ENCODE measurements around the gene CNKSR2. TPM values are rescaled to one million over a fixed set of nuclear protein-coding genes. Genes with fewer than 3 reads are reported as not detected.

Gene CNKSR2
- total RNA-seq, 1 experiment from 2014 or later, result 52.9 TPM

- peak overlapping the region in 1 of 3 experiments; percentile 44; a peak in 2 of 7 replicates for H3K27ac Mint-ChIP-seq
- no peak overlapping the region for H2BK5ac ChIP-seq (ENCODE audit: insufficient read length, low read length)
- no peaks in the 10 kb centered on the region for H4K20me1 ChIP-seq (ENCODE audit: control insufficient read depth, insufficient read depth, insufficient read length)
- H3K27ac ChIP-seq (ENCODE audit: insufficient read length, low read depth, low read length), result no peak overlapping the region
- no peak overlapping the region for H3T11ph ChIP-seq (ENCODE audit: low read length)
- H3K79me2 ChIP-seq (ENCODE audit: insufficient read depth, low read length), result no peaks in the 10 kb centered on the region
- no peak for TF ChIP-seq CTCF (conservative IDR thresholded peaks at IDR 0.05)
- no peak overlapping the region for H4K91ac ChIP-seq (ENCODE audit: insufficient read length, low read depth, low read length)
- no peak overlapping the region for H2BK20ac ChIP-seq (ENCODE audit: low read depth, low read length, poor library complexity, severe bottlenecking)
- H3K4me1 ChIP-seq (ENCODE audit: insufficient read depth, low read length), result peaks cover 3% of the 10 kb centered on the region; the same call in 1 of the 2 replicates
- no peak overlapping the region for H3K18ac ChIP-seq (ENCODE audit: insufficient read length, low read depth, low read length)
- no peak overlapping the region for H2BK120ac ChIP-seq (ENCODE audit: low read depth, low read length, poor library complexity, severe bottlenecking)
- H3K4me3 Mint-ChIP-seq, result no peak overlapping the region
- H3K27me3 Mint-ChIP-seq (ENCODE audit: low read depth), result no peaks in the 10 kb centered on the region
- H3K79me1 ChIP-seq (ENCODE audit: insufficient read depth, low read depth, low read length, poor library complexity, severe bottlenecking), result no peaks in the 10 kb centered on the region
- H3K9ac ChIP-seq (ENCODE audit: extremely low read depth, insufficient read length, low read length), result no peak overlapping the region
- H3K4ac ChIP-seq (ENCODE audit: low read depth, low read length), result no peak overlapping the region
- no peaks in the 10 kb centered on the region for H3K9me3 ChIP-seq (ENCODE audit: control insufficient read depth, low read depth, low read length)
- no peak overlapping the region for H3K4me2 ChIP-seq (ENCODE audit: insufficient read depth, insufficient read length, low read length)
- no peak overlapping the region for H2BK12ac ChIP-seq (ENCODE audit: insufficient read length, low read depth, low read length)
- no peak overlapping the region for H2AFZ ChIP-seq (ENCODE audit: low read length)
- no peak overlapping the region for H3K14ac ChIP-seq (ENCODE audit: insufficient read depth, low read length)
- H4K5ac ChIP-seq (ENCODE audit: insufficient read length, low read depth, low read length), result no peak overlapping the region
- H3K9me3 Mint-ChIP-seq, result peaks cover 0 to 16% of the 10 kb centered on the region in 2 experiments; a peak in 3 of 5 replicates
- no peak for DNase-seq
- no peaks in the 10 kb centered on the region for H3K27me3 ChIP-seq (ENCODE audit: insufficient read depth, low read length)
- H3K36me3 Mint-ChIP-seq (ENCODE audit: insufficient read depth in 1 of 3, low read depth in 3 of 3), result peaks cover 0 to 26% (median 12%) of the 10 kb centered on the region in 3 experiments; a peak in 5 of 7 replicates
- no peak overlapping the region for H4K8ac ChIP-seq (replicated peaks; ENCODE audit: insufficient read length, low read depth, low read length)
- no peak overlapping the region for H2AK5ac ChIP-seq (ENCODE audit: insufficient read length, low read length)
- no peak overlapping the region for H3K56ac ChIP-seq (ENCODE audit: insufficient read length, low read depth, low read length)
- peaks cover 31 to 35% of the 10 kb centered on the region in 2 experiments for H3K4me1 Mint-ChIP-seq
- H3K23me2 ChIP-seq (ENCODE audit: insufficient read length, low read depth, low read length, poor library complexity, severe bottlenecking), result no peaks in the 10 kb centered on the region
- no peak overlapping the region for H2BK15ac ChIP-seq (ENCODE audit: low read depth, low read length)
- WGBS (ENCODE audit: extremely low coverage, insufficient read length, low lambda C conversion rate), result no CpG with 5 or more reads among the region's 1 CpG
- no peak overlapping the region for H3K23ac ChIP-seq (ENCODE audit: insufficient read length, low read depth, low read length)
Observed at GRCh38 chrX:21487832-21488231, 113.6 kb downstream of the CNKSR2 start.
